HG02852 (cell line): ENCODE data around the gene DDN.

Experiments used
- ATAC-seq: cut with Tn5 transposase; IDR thresholded peaks from one replicate; pipeline ENCODE4 v1.9.1; 2021; ENCODE audit warnings: mild to moderate bottlenecking, moderate library complexity; ENCODE audit not compliant: unreplicated experiment

Gene DDN

DNA sequence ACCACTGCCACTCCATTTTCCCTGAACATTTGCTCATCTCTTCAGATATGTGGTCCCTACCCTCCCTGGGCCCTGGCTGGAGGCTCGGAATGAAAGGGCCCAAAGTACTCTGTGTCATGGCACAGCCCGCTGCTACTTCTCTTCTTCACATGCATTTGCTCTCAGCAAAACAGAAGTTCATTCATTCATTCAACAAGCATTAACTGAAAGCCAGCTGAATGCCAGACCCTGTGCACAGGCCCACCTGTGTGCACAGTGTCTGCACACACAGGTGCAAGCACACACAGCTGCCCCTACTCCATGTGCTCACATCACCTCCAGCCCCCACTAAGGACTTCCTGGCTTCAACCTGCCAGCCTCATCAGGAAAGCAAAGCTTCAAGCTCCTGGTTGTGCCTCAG, 13.3 kb downstream of the DDN start:
- ATAC-seq = no peak

DNA sequence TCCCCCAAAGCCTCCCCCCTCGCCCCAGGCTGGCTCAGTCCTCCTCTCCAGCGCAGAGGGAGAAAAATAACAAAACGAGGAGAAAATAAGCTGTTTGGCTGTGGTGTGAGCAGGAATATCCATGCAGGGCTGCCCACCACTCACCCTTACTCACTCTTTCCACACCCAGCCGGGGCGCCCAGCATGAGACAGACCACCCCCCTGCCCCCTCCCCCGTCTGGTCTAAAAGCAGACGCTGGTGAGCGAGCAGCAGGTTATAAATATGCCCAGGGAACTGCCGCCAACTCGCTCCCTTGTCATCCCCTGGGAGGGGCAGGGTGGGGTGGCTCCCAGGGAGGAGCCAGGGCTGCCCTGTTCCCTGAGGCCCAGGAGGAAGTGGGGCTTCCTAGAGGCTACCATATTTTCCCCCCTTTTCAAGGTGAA, 13.7 kb downstream of the DDN start:
- ATAC-seq = no peak

DNA sequence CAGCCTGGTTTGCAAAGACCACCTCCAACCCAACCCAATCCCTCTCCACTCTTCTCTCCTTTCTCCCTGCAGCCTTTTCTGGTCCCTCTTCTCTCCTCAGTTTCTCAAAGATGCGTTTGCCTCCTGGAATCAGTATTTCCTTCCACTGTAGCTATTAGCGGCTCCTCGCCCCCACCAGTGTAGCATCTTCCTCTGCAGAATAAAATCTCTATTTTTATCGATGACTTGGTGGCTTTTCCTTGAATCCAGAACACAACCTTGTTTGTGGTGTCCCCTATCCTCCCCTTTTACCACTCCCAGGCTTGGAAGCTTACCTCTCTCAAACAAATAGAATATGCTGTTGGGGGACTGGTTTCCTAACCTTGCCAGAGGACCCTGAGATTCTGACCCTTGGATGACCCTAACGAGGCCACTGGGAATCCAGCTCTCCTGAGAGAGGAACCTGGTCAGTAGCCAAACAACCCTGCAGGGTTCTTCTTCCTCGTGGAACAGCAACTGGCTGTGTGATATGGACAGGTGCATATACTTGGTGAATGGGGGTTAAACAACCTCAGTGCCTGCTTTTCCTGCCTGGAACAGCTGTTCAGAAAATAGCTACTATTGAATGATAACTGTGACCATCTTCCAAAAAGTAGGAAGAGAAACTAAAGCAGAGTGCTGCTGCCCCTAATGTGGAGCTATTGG, 16.6 kb downstream of the DDN start:
- no peak for ATAC-seq

DNA sequence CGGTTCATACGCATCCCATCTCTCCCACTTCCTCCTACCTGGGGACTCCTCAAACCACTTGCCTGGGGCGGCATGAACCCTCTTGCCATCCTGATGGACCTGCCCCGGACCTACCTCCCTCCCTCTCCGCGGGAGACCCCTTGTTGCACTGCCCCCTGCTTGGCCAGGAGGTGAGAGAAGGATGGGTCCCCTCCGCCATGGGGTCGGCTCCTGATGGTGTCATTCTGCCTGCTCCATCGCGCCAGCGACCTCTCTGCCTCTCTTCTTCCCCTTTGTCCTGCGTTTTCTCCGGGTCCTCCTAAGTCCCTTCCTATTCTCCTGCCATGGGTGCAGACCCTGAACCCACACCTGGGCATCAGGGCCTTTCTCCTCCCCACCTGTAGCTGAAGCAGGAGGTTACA, 17.4 kb downstream of the DDN start:
- no peak for ATAC-seq

DNA sequence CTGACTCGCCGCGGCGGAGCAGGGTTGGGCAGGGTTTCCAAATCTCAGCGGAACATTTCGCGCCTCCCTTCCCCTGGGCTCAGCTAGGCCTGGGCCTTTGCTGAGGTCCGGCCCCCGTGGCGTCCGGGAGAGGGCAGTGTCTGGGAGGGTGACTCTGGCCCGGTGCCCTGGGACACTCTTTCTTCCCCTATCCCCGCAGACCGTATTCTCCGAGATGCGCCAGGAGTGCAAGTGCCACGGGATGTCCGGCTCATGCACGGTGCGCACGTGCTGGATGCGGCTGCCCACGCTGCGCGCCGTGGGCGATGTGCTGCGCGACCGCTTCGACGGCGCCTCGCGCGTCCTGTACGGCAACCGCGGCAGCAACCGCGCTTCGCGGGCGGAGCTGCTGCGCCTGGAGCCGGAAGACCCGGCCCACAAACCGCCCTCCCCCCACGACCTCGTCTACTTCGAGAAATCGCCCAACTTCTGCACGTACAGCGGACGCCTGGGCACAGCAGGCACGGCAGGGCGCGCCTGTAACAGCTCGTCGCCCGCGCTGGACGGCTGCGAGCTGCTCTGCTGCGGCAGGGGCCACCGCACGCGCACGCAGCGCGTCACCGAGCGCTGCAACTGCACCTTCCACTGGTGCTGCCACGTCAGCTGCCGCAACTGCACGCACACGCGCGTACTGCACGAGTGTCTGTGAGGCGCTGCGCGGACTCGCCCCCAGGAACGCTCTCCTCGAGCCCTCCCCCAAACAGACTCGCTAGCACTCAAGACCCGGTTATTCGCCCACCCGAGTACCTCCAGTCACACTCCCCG, 18.0 kb downstream of the DDN start:
- no peak for ATAC-seq

DNA sequence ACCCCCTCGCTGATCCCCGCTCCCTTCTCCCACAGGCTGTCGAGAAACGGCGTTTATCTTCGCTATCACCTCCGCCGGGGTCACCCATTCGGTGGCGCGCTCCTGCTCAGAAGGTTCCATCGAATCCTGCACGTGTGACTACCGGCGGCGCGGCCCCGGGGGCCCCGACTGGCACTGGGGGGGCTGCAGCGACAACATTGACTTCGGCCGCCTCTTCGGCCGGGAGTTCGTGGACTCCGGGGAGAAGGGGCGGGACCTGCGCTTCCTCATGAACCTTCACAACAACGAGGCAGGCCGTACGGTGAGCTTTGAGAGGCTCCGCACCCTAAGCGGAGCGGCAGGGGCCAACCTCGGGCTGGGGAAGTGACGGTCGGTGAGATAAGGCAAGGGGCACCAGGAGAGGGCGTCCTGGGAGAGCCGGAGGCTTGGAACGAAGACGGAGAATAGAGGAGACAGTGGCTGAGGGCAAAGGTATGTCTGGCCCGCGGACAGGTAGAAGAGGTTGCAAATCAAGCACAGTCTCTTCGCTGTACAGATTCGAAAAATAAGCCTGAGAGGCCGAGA, 18.7 kb downstream of the DDN start:
- no peak for ATAC-seq

DNA sequence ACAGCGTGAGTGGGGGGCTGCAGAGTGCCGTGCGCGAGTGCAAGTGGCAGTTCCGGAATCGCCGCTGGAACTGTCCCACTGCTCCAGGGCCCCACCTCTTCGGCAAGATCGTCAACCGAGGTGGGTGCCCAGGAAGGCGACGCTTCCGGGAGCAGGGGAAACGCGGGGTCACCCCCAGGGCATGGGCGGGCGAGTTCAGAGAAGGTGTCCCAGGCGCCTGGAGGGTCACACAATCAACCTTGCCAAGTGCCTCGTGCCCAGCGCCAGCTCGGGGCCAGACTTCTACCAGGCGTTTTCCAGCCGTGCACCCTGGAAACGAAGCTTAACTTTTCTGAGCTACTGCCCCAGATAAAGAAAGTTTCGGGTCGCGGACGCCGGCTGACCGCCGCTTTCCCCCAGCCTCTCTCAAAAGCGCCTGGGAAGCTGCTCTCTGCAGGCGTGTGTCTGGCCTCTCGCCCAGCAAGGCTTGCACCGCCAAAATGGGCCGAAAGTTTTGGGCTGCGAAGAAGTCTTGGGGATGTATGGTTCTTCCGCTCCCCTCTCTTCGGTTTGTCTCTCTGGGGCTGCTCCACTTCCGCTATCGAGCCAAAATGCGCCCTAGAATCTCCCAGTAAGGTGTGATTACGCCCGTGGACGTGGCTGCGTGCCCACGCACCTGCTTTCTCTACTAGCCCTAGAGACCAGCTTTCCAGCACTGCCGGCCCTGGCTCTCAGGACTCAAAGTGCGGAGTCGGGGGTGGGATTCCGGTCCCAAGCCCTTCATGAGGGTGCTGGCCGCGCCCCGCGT, 19.4 kb downstream of the DDN start:
- ATAC-seq = no peak

DNA sequence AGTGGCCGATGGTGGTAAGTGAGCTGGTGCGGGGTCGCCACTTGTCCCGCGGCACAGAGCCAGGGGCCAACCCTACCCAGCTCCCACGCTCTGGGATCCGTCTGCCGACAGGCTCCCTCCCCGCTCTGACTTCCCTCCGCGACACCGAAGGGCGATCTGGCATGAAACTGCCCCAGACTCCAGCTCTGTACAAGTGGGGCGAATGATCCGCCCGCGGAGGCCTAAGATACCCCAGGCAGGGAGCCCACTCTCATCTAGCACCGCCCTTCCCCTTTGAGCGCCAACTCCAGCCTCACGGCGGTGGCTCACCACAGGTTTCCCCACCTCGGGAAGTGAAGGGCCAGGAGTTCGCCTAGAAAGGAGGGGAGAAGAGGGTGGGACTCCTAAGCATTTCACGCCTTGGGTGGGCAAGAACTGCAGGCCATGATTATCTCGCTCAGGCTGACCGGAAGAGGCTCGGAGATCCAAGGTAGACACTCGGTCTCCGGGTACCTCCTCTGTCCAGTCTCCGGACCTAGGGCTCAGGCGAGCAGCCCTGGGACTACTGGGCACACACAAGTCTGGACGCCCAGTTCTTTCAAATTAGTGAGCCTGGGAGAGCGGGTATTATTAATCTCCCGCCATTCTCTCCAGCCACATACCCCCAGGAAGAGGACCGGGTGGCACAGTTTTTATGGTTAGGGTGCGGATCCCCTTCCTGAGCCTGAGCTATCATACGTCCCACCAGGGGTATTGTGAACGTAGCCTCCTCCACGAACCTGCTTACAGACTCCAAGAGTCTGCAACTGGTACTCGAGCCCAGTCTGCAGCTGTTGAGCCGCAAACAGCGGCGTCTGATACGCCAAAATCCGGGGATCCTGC, 20.2 kb downstream of the DDN start:
- ATAC-seq = no peak

DNA sequence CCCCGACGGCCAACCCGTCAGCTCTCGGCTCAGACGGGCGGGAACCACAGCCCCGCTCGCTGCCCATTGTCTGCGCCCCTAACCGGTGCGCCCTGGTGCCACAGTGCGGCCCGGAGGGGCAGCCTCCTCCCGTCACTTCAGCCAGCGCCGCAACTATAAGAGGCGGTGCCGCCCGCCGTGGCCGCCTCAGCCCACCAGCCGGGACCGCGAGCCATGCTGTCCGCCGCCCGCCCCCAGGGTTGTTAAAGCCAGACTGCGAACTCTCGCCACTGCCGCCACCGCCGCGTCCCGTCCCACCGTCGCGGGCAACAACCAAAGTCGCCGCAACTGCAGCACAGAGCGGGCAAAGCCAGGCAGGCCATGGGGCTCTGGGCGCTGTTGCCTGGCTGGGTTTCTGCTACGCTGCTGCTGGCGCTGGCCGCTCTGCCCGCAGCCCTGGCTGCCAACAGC, 20.9 kb downstream of the DDN start, which contains the start of gene WNT1:
Gene WNT1, plus strand, starts transcription at position 32 of the 450 bp plus-strand sequence. Its CDS starts 329 bp downstream, at position 361.
- no peak for ATAC-seq

DNA sequence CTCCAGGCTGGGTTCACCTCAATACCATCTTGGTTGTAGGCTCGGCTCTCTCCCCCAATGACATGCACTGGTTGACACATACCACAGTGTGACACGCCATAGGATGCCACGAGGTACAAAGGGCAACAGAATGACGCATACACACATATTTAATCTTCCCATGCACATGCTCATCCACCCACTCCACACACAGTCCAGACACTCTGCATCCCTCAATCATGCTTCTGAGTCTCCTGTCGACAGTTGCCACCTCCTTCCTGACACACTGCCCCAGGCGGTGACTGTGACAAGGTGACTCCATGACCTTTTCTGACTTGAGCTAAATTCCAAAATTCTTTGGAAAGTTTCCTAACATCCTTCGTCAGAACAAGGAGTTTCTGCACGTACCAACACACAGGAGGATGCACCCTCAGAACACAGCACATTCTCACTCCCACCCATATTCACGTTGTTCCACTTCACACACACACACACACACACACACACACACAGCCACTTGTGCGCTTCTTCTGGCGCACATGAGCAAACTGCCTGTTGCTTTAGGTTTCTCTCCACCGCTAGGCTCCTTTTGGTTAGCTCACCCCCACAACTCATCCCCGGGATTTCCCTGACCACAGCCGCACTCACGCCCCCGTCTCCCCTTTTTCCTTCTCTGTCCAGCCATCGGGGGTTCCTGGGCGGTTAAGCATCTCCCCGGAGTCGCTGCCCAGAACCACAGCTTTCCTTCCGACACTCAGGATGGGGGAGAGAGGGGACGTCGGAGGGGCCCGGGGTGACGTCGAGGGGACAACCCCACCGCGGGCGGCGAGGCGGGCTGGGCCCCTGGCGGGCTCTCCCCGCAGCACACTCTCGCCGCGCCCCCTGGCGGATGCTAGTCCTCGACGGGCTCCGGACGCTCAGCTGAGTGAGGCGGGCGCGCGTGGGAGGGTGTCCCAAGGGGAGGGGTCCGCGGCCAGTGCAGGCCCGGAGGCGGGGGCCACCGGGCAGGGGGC, 21.6 kb downstream of the DDN start:
- peak; percentile 67 for ATAC-seq

DNA sequence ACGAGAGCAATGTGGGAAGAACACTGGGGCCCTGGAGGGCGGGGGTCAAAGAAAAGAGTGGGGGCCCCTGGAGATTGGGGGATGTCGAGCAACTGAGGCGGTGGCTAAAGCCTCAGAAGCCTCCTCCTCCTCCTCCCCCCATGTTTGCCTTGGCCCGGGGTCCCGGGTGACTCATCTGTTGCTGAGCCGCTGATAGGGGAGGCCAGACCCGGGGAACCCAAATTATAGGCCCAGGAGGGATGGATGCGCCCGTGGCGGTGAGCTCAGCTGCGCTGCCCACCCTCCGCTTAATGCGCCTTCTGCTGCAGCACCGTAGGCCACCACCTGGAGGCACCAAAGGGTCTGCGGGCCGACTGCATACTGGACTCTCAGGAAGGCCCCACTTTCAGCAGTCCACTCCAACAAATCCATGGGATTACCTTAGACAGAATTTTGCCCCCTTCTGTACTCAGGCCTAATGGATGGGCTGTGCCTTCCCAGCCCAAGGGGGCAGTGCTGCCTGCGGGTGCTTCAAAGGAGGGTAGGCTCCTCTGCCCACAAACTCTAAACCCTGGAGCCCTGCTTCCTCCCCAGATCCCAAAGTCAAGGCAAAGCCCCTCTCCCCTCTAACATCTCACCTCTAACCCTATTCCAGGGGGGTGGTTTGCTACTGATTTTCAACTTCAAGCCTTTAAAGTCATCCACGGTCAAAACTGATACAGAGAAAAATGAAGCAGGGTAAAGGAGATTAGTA, 25.1 kb downstream of the DDN start:
- no peak for ATAC-seq

DNA sequence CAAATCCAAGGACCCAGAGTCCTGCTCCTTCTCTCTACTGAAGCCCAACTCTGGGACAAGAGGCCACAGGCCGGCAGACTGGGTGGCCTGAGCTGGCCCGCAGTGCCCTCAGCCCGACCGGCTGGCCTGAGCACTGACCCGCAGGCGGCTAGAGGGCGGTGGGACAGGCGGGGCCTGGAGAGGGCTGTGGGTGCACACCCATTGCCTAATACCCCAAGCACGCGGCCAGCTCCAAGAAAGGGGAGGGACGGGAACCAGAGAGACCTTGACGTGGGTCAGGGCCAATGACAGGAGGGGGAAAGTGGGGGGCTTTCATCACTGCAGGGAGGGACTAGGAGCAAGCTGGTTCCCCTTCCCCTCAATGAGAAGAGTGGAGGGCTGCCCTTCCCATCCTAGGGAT, 25.6 kb downstream of the DDN start:
- ATAC-seq = no peak

DNA sequence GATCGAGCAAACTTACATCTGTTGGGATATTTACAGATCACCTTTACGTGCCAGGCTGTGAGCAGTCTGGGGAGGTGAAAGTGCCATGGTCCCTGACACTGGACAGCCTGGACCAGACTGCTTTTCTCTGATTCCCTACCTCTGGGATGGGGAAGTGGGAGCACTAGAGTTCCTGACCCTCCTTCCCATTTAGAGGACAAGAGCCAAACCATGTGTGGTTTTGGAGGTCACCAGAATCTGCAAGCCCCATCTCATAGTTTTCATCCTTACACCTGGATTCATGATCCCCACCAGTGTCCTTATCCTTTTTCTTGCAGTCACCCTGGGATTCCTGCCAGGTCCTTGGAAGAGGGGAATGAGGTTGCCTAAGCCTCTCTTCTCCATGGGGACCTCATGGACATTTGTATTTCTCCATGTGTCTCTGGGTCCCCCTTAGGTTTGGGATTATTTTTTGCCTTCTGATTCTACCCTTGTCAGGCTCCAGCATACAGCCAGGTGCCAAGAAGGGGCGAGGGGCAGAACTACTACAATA, 26.2 kb downstream of the DDN start:
- ATAC-seq = no peak

DNA sequence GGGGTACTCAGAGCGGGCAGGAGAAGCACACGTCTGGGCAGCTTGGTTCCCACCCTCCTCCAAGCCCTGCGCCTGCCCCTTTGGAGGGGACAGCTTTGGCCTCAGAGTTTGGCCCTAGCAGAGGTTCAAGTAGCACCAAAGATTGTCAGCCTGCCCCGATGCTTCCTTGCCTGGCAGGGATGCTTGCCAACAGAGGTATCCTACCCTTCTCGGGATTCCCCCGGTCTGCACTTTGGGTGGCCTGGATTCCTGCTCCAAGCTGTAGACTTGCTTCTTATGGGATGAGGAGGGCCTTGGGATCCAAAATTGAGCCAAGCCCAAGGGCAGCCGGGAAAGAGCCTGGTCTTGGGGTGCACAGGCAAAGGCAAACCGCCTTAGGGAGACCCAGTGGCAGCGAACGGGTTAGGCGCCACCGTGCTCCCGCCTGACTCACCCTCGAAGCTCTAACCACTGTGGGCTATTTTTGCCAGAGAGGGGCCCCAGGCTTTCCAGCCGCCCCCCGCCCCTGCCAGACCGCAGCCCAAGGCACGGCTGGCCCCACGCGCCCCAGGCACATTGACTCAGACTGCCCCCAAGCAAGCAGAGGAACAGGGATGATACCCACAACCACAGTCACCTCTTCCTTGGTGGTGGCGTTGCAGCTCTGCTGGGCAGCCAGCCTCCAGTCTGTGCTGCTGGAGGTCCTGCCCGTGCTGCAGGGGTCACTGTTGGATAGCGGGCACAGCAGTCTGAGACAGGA, 26.8 kb downstream of the DDN start:
- ATAC-seq = no peak

DNA sequence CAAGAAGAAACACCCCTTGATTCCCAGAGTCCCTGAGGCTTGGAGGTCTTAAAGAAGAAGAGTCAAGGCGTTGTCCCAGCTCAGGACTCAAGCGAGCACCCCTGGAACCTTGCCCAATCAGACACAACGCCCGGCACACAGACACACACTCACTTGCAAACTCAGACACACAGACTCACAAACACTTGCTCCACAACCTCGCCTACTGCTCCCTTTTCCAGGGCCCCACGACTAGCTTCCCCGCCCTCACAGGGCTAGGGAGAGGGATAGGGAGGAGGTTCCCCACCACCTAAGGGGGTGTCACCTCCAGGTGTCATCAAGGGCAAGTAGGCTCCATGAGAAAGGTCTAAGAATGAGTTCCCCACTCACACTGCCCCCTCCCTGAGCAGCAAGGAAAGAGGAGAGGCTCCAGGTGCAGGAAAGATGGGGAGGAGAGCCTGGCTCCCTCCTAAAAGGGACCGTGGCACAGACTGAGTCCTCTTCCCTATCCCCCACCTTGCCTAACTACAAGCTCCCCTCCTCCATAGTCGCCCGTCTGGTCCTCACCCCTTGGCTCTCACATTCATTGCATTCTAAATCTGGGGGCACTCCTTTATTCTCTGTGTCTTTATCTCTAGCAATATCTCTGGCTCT, 28.4 kb downstream of the DDN start:
- no peak for ATAC-seq

DNA sequence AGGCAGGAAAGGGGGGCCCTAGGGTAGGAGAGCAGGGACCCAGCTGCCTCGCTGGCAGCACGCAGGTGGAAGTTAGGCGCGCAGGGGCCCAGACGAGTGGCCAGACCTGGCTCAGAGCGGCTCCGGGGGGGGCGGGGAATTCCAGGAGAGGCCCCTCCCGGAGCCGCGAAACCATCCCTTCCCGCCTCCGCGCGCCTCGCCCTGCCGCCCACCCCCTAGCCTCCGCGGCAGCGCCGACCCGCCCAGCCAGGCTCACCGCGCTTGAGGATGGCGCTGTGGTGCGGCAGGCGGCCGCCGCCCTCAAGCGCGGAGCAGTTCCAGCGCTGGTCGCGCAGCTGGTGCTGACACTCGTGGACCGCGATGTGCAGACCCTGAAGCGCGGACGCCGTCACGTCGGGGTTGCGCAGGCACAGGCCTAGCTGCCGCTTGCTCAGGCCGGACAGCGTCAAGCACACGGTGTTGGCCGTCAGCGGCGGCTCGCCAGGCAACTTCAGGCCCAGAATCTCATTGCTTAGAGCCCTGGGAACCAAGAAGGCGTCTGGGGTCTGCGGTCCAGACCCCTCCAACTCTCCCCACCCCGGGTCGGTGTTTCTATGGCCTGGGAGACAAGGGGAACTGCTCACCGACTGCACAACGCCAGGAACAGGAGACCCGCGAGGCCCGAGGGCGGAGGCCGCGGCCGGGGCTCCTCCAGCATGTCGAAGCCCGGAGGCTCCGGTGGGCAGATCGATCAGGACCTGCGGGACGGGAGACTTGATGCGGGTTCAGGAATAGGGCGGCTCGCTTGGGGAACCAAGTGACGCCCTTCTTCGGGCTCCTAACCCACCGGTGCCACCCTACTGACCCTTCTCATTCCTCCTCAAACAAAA, 29.1 kb downstream of the DDN start:
- no peak for ATAC-seq
